Right cardiac atrium (tissue), 5 donors: ENCODE data around the gene NHERF2. TPM values are rescaled to one million over a fixed set of nuclear protein-coding genes. Genes with fewer than 3 reads are reported as not detected.
"Not testable (repeated sequence)": the region's sequence is repeated elsewhere in the genome, so short reads cannot be mapped to it uniquely, and the experiment has no call there.

Experiments
- ATAC-seq, 2 donors: fragments of 200-7000 bp; cut with Tn5 transposase; one replicate each; pipeline versions ENCODE4 v1.8.0 to v1.9.1; 2020; ENCODE audit warnings: moderate library complexity in 2 of 2, mild to moderate bottlenecking in 1 of 2
- DNase-seq, 3 donors: peaks; one replicate each; pipeline ENCODE4 v3.0.0-alpha.2; 2020
- H3K27ac ChIP-seq: one replicate; pipeline ENCODE4 v1.5.1; 2013; ENCODE audit warnings: mild to moderate bottlenecking, low read length, control low read depth, moderate library complexity
- H3K27me3 ChIP-seq: one replicate; pipeline ENCODE4 v1.6.1; 2013; ENCODE audit not compliant: control insufficient read depth, insufficient read depth
- H3K4me1 ChIP-seq: one replicate; pipeline ENCODE4 v1.6.1; 2013; ENCODE audit warnings: low read length; ENCODE audit not compliant: control insufficient read depth, insufficient read depth
- H3K4me3 ChIP-seq: one replicate; pipeline ENCODE4 v1.5.1; 2013; ENCODE audit warnings: low read length, control low read depth
- H3K9me3 ChIP-seq: one replicate; pipeline ENCODE4 v1.6.1; 2013; ENCODE audit warnings: low read length; ENCODE audit not compliant: control insufficient read depth
- WGBS: extraction: QIAGEN DNeasy Blood & Tissue Kit; methylation state at CpG from one replicate; pipeline ENCODE4 v1.1.7; 2013; 5-methylcytosine and 5-hydroxymethylcytosine counted together
- intact Hi-C, 4 donors: fragments of 100-400 bp; cut with DNase I; formaldehyde crosslinking; loops; one replicate each; pipeline versions ENCODE4 v1.11.0 to v1.14.0; 2022 to 2023
- polyA plus RNA-seq: library from polyadenylated mRNA; stranded (reverse); fragments of 200-250 nt; gene quantifications from one replicate; pipeline ENCODE4 v1.2.3, GENCODE V29; 2013
- total RNA-seq, 4 donors: library from RNA; stranded (reverse); fragmentation: NEBNext Ultra II Directional; extraction: Animal tissue kit (Norgen Biotek cat#: 25700); gene quantifications; one replicate each; pipeline ENCODE4 v1.2.1, GENCODE V29; 2021
- donor health status: healthy with polysubstance abuse.
- donor health status: DM: no; HTN: yes; CAD: no.
- donor health status: DM: no; HTN: no; CAD: no.
- donor health status: DM: no; HTN: yes; CAD: no; lungs with severe emphysema.
- donor health status: DM: yes; HTN: yes; CAD: no.

The NHERF2 gene
- total and polyA plus RNA-seq, 5 donors = 131 to 257 (median 177) TPM

DNA sequence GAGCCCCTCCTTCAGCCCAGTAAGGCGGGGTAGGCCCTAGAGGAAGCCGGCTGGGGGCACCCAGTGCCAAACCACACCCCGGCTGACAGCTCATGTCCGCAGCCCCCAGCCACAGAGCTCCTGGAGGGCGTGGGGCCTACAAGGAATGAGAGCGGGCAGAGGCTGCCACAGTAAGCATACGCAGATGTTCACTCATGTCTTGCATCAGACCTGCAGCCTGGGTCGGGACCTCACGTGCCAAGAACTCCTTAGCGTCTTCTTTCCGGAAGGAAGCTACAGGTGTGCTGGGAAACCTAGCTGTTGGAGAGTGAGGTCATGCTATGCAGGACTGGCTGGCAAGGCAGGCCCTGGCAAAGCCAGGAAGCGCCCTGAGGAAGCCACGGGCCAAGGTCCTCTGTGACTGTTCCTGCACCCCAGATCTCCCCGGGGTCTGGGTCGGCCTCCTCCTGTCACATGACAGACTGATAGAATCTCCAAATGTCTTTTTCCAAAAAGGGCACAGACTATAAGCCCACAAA, 18.6 kb upstream of the NHERF2 start:
- Histone ChIP-seq H3K27me3 (no peaks in the 10 kb centered on the region), H3K9me3 (no peaks in the 10 kb centered on the region), H3K4me1 (peaks cover 14% of the 10 kb centered on the region), H3K4me3 (no peak overlapping the region), H3K27ac (no peak overlapping the region)
- DNase-seq (peak in 1 of 3 donors; percentile 71), ATAC-seq (no peak)
- 47% methylated on average over 15 of the region's 15 CpGs for WGBS
- intact Hi-C loops = no loop called here

- WGBS = 4% methylated on average over 23 of the region's 23 CpGs
- Histone ChIP-seq H3K4me1 (peaks cover 14% of the 10 kb centered on the region), H3K4me3 (peak overlapping the region; percentile 95), H3K27me3 (no peaks in the 10 kb centered on the region), H3K27ac (peak overlapping the region; percentile 84), H3K9me3 (no peaks in the 10 kb centered on the region)
- ATAC-seq = no peak
- DNase-seq = peak in 1 of 3 donors; percentile 43
- intact Hi-C loops = no loop called here
Measured at GRCh38 chr16:2008631-2009163, 18.0 kb upstream of the NHERF2 start.

DNA sequence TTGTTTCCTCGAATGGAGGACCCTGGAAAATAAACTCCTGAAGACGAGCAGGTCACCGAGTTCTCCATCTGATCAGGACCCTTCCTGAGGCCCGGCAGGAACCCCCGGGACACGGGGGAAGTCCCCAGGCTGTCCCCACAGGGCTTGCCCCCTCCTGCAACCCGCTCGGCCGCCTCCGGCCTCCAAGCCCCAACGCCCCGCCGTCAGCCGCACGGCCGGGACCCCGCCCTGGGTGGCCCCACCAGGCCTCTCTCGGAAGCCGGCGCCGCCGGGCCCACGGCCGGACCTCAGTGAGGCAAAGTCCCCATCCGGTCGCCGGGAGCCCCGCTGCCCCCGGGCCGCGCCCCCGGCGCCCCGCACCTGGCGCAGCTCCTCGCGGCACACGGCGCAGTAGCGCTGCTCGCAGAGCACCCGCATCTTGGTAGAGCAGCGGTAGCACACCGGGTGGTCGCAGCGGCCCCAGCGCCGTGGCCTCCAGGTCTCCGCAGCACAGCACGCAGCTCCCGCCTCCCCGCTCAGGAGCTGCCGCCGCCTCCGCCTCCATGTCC, 17.5 kb upstream of the NHERF2 start:
- DNase-seq (peak in 1 of 3 donors; percentile 71), ATAC-seq (peak; percentile 10 to 15)
- no peaks in the 10 kb centered on the region for H3K27me3 ChIP-seq
- no peaks in the 10 kb centered on the region for H3K9me3 ChIP-seq
- peak overlapping the region; percentile 95 for H3K4me3 ChIP-seq
- under 1% methylated on average over 55 of the region's 55 CpGs for WGBS
- H3K27ac ChIP-seq = peak overlapping the region; percentile 84
- intact Hi-C loops = no loop called here
- H3K4me1 ChIP-seq = peaks cover 14% of the 10 kb centered on the region

- peak within 1 kb of the TSS; percentile 84 for H3K27ac ChIP-seq
- intact Hi-C loops = no loop called here
- ATAC-seq (peak; percentile 93 to 96), DNase-seq (peak; percentile 87 to 95 (median 94))
- H3K4me3 ChIP-seq = peak within 1 kb of the TSS; percentile 95
- no peaks in the 10 kb centered on the region for H3K27me3 ChIP-seq
- H3K4me1 ChIP-seq = peaks cover 14% of the 10 kb centered on the region
- 1% methylated on average over 52 of the region's 52 CpGs for WGBS
- H3K9me3 ChIP-seq = no peaks in the 10 kb centered on the region
Measured at GRCh38 chr16:2009791-2010510, 16.8 kb upstream of the NHERF2 start, which contains the start of gene ZNF598. Gene ZNF598 (minus strand): TSS chr16:2009821.

GRCh38 chr16:2011726-2012125, 15.0 kb upstream of the NHERF2 start:
- intact Hi-C loops, H3K4me3 ChIP-seq, H3K27me3 ChIP-seq, DNase-seq, H3K27ac ChIP-seq, H3K9me3 ChIP-seq, ATAC-seq: not testable (repeated sequence)
- WGBS = 91% methylated on average over 9 of the region's 9 CpGs
- peaks cover 14% of the 10 kb centered on the region for H3K4me1 ChIP-seq

- intact Hi-C loops = no loop called here
- Histone ChIP-seq H3K4me1 (peaks cover 6% of the 10 kb centered on the region), H3K27ac (no peak overlapping the region), H3K9me3 (no peaks in the 10 kb centered on the region), H3K27me3 (no peaks in the 10 kb centered on the region), H3K4me3 (no peak overlapping the region)
- ATAC-seq = no peak
- DNase-seq = no peak
- 91% methylated on average over 15 of the region's 15 CpGs for WGBS
Measured at GRCh38 chr16:2013527-2013926, 13.2 kb upstream of the NHERF2 start.

DNA sequence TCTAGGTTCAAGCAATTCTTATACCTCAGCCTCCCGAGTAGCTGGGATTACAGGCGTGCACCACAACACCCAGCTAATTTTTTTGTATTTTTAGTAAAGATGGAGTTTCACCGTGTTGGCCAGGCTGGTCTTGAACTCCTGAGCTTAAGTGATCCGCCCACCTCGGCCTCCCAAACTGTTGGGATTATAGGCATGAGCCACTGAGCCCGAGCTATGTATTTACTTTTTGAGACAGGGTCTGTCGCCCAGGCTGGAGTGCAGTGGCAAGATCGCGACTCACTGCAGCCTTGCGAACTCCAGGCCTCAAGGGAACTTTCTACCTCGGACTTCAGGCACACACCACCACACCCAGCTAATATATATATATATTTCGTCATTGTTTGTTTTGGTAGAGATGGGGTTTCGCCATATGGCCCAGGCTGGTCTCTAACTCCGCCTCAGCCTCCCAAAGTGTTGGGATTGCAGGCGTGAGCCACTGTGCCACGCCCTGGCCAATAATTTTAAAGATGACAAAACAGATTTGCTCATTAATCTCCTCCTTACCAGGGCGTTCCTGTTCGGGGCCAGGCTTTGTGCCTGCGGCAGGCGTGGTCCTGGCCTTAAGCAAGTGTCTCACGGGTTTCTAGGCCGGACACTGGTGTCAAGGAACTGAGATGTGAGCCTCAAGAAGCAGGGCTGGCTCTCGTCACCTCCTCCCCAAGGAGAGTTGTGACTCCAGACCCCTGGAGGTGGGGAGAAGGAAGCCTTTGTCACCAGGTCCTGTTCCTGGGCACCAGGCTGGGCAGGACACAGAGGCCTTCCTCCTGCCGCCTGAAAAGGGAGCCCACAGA, 11.4 kb upstream of the NHERF2 start:
- no peaks in the 10 kb centered on the region for H3K9me3 ChIP-seq
- H3K4me1 ChIP-seq = no peaks in the 10 kb centered on the region
- DNase-seq (no peak), ATAC-seq (peak in 1 of 2 donors; percentile 27)
- WGBS = 89% methylated on average over 24 of the region's 24 CpGs
- intact Hi-C loops = no loop called here
- no peak overlapping the region for H3K27ac ChIP-seq
- no peaks in the 10 kb centered on the region for H3K27me3 ChIP-seq
- H3K4me3 ChIP-seq = no peak overlapping the region

DNA sequence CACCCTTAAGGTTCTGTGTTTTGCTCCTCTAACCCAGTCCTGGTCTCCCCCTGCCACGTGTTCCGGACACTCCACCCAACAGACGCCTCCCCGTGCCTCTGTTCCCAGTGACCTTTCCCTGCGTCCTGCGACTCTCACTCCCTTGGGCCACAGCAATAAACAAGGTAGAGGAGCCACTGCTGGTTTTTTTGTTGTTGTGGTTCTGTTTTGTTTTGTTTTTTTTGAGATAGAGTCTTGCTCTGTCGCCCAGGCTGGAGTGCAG, 10.8 kb upstream of the NHERF2 start:
- no peaks in the 10 kb centered on the region for H3K27me3 ChIP-seq
- no peaks in the 10 kb centered on the region for H3K9me3 ChIP-seq
- ATAC-seq (no peak), DNase-seq (no peak)
- intact Hi-C loops = no loop called here
- H3K27ac ChIP-seq = no peak overlapping the region
- no peak overlapping the region for H3K4me3 ChIP-seq
- WGBS = 79% methylated on average over 7 of the region's 7 CpGs
- no peaks in the 10 kb centered on the region for H3K4me1 ChIP-seq

- Histone ChIP-seq H3K9me3 (no peaks in the 10 kb centered on the region), H3K4me3 (no peak overlapping the region), H3K27me3 (no peaks in the 10 kb centered on the region), H3K4me1 (no peaks in the 10 kb centered on the region), H3K27ac (no peak overlapping the region)
- ATAC-seq (no peak), DNase-seq (peak in 1 of 3 donors; percentile 56)
- 27% methylated on average over 13 of the region's 13 CpGs for whole genome bisulfite sequencing
- intact Hi-C loops = no loop called here
Measured at GRCh38 chr16:2016407-2016922, 10.2 kb upstream of the NHERF2 start.

DNA sequence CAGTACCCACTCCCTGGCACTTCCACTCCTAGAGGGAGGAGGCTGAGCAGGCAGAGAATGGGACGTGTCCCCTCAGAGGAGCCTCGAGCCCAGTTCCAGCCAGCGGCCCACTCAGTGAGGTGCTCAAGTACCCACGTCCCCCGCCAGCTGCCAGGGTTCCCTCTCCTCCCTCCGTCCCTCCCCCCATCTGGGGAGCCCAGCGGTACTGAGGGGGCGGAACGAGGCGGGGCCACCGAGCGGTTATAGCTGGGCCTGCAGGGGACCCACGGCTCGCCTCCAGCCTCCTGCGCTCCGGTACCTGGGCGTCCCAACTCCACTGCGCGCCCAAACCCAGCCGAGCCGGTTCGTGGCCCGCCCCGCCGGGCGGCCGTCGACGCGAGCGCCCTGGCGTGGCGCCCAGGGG, 7.2 kb upstream of the NHERF2 start, which contains the start of gene NPW:
NPW (plus strand) TSS at position 268 of the 403 bp plus-strand sequence.
- WGBS = 2% methylated on average over 33 of the region's 33 CpGs
- intact Hi-C loops = no loop called here
- H3K27me3 ChIP-seq = no peaks in the 10 kb centered on the region
- H3K4me1 ChIP-seq = peaks cover 5% of the 10 kb centered on the region
- H3K9me3 ChIP-seq = no peaks in the 10 kb centered on the region
- no peak for ATAC-seq
- no peak within 1 kb of the TSS for H3K4me3 ChIP-seq
- H3K27ac ChIP-seq = no peak within 1 kb of the TSS
- DNase-seq = peak; percentile 8 to 71 (median 61)
